HG03571 (cell line): ENCODE results near the gene INPP5F.
"Not testable (repeated sequence)": the region's sequence is repeated elsewhere in the genome, so short reads cannot be mapped to it uniquely, and the experiment has no call there.

ENCODE experiments used
- ATAC-seq: cut with Tn5 transposase; IDR thresholded peaks from one replicate; pipeline ENCODE4 v1.9.1; 2021; ENCODE audit not compliant: unreplicated experiment

The INPP5F gene

DNA sequence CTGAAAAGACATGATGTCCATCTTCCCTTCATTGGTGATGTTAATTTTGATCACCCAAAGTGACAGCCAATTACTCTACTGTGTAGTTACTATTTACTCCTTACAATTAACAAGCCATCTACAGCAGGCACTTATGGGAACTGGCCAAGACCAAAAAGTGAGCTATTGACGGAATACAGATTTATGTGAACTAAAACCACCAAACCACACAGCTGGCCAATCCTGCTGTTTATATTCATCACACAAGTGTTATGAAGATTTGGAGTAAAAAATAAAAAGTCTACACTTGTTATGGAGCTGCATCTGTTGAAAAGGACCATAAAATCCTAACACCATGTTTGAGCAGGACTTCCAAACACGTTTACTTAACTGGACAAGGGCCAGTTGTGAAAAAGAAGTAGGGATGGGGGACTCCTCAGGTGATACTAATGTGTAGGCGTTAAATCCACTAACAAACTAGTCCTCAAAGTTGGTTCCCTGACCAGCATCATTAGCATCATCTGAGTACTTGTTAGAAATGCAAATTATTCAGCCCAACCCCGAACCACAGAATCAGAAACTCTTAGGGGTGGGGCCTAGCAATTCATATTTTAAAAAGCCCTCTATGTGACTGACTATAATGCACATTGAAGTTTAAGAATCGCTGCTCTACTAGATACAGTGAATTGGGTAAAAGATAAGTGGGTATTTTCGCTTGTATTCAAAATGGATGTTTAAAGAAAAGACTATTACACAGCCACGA is 135.2 kb downstream of the INPP5F start:
- ATAC-seq: no peak

DNA sequence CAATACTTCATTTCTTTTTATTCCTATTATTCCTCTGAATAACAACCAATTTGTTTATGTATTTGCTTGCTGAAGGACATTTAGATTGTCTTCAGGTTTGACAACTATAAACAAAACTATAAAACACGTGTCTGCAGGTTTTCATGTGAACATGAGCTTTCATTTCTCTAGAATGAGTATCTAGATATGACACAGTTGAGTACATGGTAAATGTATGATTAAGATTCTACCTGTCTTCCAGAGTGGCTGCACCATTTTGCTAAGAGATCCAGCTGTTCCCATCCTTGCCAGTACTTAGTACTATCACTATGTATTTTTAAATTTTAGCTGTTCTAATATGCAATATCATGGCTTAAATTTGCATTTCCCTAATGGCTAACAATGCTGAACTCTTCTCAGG is 136.7 kb downstream of the INPP5F start:
- ATAC-seq: no peak

DNA sequence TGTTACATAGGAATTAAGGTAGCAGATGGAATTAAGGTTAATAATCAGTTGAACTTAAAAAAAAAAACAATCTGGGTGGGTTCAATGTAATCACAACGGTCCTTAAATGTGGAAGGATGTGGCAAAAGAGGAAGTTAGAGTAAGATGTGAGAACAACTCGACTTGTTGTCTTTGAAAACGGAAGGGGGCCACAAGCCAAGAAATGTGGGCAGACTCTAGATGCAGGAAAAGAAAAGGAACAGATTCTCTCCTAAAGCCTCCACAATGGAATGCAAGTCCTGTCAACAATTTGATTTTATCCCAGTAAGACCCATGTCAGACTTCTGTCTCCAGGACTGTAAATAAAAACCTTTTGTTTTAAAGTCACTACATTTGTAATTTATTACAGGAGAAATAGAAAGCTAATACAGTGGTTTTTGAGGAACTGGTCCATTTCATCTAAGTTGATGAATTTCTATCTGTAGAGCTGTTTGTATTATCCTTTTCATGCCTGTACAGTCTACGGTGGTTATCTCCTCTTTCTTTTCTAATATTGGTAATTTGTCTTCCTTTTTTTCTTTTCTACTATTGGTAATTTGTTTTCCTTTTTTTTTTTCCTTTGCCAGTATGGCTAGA is 138.2 kb downstream of the INPP5F start:
- no peak for ATAC-seq

DNA sequence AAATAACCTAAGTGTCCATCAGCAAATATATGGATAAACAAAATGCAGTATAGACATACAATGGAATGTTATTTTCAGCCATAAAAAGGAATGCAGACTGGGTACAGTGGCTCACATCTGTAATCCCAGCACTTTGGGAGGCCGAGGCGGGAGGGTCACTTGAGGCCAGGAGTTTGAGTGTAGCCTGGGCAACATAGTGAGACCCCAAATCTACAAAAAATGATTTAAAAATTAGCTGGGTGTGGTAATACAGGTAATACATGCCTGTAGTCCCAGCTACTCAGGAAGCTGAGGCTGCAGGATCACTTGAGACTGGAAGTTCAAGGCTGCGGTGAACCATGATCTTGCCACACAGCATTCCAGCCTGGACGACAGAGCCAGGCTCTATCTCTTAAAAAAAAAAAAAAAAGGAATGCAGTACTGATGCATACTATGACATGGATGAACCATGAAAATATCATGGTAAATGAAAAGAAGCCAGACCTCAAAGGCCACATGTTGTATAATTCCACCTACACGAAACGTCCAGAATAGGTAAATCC is 139.9 kb downstream of the INPP5F start:
- ATAC-seq: no peak

DNA sequence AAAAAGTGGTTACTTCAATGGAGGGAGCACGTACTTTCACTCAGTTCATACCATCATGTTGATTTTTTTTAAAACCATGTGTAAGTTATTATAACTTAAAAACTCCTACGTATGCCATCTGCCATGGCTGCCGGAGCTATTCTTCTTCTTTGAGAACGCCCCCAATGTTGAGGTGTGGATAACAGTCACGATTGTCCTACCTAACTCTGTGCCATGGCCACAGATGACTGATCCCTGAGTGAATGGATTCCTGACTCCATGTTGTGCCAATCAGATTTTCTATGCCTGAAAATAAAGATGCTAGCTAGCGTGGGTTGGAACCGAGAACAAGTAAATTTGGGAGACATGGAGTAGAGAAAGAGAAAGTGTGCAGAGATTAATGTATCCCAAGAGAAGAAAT is 141.5 kb downstream of the INPP5F start:
- ATAC-seq: no peak

DNA sequence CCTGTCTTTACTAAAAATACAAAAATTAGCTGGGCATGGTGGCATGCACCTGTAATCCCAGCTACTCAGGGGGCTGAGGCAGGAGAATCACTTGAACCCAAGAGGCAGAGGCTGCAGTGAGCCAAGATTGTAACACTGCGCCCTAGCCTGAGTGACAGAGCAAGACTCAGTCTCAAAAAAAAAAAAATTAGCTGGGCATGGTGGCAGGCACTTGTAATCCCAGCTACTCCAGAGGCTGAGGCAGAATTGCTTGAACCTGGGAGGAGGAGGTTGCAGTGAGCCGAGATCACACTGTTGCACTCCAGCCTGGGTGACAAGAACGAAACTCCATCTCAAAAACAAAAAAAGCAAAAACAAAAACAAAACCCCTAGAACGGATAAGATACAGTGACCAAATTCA is 143.5 kb downstream of the INPP5F start:
- ATAC-seq: not testable (repeated sequence)

DNA sequence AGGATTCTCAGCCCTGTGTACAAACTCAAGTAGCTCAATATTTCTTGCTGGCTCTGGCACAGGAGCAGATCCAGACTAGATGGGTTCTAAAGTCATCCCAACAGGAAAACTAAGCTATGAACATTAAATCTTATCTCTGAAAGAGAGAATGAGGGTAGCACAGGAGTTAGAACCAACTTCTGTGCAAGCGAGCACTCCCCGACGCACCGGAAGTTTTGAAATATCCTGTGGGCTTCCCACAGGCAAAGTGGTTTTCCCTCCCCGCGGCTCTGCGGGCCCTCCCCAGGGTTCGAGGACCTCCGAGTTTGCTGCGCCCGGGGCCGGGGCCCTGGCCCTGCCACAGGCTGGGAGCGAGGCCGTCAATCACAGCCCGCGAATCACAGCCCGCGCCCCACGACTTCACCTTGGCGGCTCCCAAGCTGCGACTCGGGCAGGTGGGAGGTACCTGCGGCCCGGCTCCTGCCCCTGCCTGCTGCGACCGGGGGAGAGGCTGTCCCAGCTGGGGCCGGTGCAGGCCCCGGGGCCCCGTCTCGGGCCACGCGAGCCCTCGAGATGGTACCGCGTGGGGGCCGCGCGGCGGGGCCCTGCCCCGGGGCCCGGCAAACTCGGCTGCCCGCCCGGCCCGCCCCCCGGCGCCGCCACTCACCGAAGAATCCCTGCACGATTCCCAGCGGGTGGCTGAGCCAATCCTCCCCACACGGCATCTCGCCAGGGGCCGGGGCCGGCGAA is 146.2 kb downstream of the INPP5F start:
- peak; percentile 41 for ATAC-seq

DNA sequence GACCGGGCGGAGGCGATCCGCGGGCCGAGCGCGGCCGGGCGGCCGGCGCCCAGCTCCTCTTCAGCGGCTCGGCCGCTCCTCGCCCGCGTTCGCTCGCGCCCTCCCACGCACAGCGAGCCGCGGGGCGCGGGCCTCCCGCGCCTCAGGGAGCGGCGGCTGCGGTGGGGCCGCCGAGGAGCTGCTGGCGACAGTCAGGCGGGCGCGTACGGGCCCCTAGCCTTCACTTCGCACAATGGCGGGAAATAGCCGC is 146.7 kb downstream of the INPP5F start, which contains the start of gene MCMBP:
MCMBP (minus strand) TSS at position 234 of the 250 bp plus-strand sequence. CDS start 259 bp downstream, outside the sequence.
- ATAC-seq: no peak

DNA sequence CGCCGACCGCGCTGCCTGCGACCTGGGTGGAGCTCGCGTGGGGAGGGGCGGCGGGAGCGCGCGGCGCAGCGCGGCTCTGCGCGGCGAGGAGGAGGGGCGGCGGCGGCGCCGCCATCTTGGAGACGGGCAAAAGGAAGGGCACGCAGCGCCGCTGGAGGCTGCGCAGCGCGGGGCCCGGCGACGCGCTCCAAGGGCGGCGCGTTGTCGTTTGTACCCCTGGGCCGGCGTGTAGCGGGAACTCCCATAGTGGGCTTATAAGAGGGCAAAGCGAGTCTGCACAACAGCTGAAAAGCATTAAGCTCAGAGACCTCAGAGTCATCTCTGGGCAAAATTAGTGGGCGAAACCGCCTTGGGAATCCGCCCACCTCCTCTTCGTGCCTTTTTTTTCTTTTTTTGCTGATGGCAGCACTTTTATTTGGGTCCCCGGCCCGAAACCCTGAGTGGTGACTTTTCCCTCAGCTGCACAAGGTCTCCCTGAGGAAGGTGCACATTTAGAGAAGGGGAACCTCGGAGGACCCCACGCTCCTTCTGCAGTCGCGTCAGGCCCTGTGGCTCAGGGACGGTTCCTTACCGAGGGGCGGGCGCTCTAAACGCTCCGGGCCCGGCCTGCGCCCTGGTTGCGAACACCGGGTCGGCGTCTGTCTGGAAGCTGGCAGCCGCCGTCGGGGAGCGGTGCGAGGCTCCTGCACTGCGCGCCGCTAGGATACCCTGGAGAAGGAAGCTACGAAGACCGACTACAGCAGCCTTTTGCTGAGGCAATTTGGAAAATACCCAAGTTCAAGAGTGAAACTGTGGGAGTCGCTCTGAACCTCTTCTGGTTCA is 147.2 kb downstream of the INPP5F start:
- ATAC-seq: peak; percentile 88

DNA sequence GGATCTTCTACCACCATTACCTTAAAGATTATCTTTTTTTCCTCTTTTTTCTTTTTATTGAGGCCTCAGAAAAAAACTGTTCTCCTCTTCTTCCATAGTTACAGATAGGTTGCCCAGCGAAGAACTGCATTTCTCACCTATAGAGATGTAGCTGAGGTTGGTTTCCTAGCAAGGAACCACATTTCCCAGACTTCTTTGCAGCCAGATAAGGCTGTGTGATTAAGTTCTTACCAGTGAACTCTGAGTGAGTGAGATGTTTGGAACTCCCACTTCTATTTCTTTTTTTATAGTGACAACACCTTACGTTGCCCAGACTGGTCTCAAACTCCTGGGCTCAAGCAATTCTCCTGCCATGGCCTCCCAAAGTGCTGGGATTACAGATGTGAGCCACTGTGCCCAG is 152.7 kb downstream of the INPP5F start:
- ATAC-seq: no peak
